ENCODE data around the gene HSD3B7. TPM values are rescaled to one million over a fixed set of nuclear protein-coding genes. Genes with fewer than 3 reads are reported as not detected.

Gene HSD3B7
- total and polyA plus RNA-seq, 12 donors = 3.3 to 13.3 (median 5.7) TPM

DNA sequence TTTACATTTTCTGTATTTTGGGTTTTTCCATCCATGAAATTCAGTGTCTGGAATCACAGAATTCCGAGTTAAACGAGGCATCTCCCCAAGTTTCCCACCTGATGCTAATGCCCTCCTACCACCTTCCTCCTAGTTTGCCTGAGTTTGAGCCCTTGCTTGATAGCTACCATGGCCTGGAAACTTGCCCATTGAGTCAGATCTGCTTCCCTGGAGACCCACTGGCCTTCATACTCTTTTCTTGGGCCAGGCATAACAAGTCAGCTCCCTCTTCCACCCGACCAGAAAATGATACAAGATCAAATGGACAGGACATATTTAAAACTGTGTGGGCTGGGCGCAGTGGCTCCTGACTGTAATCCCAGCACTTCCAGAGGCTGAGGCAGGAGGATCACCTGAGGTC, 17.2 kb upstream of the HSD3B7 start:
- TF ChIP-seq, protein P1, sequence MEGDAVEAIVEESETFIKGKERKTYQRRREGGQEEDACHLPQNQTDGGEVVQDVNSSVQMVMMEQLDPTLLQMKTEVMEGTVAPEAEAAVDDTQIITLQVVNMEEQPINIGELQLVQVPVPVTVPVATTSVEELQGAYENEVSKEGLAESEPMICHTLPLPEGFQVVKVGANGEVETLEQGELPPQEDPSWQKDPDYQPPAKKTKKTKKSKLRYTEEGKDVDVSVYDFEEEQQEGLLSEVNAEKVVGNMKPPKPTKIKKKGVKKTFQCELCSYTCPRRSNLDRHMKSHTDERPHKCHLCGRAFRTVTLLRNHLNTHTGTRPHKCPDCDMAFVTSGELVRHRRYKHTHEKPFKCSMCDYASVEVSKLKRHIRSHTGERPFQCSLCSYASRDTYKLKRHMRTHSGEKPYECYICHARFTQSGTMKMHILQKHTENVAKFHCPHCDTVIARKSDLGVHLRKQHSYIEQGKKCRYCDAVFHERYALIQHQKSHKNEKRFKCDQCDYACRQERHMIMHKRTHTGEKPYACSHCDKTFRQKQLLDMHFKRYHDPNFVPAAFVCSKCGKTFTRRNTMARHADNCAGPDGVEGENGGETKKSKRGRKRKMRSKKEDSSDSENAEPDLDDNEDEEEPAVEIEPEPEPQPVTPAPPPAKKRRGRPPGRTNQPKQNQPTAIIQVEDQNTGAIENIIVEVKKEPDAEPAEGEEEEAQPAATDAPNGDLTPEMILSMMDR (IDR thresholded peaks at IDR 0.05) = no peak
- Histone ChIP-seq H3K27me3 (no peaks in the 10 kb centered on the region), H3K4me3 (no peak overlapping the region), H3K4me1 (no peaks in the 10 kb centered on the region), H3K27ac (no peak overlapping the region), H3K36me3 (peaks cover under 1 to 100% (median 90%) of the 10 kb centered on the region in 9 donors), H3K9me3 (no peaks in the 10 kb centered on the region)
- WGBS, 2 donors = 83 to 89% methylated on average over 4 of the region's 4 CpGs
- no peak for DNase-seq
- no peak for ATAC-seq
- intact Hi-C loops (cut with DNase I) = no loop called here

DNA sequence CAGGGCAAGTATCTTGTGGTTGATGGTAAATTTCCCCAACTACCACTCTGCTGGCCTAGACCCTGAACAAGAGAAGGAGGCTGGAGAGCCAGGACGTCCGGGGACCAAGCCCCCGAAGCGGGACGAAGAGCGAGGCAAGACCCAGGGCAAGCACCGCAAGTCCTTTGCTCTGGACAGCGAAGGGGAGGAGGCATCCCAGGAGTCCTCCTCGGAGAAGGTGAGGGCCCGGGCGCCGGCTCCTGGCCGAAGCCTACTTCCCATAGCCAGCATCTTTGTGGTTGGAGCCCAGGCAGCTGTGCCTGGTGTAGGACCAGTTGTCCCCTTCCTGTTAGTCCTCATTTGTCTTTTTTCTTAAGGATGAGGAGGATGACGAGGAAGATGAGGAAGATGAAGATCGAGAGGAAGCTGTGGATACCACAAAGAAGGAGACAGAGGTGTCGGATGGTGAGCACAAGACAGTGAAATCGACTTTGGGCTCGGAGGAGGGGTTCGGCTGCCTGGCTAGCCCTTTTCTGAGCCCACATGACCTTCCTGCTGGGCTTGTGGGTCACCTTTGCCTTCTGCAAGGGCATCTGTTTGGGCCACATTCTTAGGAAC, 15.7 kb upstream of the HSD3B7 start:
- DNase-seq (no peak), ATAC-seq (no peak)
- 94 to 96% methylated on average over 19 of the region's 19 CpGs for WGBS, 2 donors
- Histone ChIP-seq H3K36me3 (peaks cover 0 to 100% (median 87%) of the 10 kb centered on the region in 9 donors), H3K4me1 (no peaks in the 10 kb centered on the region), H3K9me3 (no peaks in the 10 kb centered on the region), H3K27ac (no peak overlapping the region), H3K4me3 (no peak overlapping the region), H3K27me3 (no peaks in the 10 kb centered on the region)
- intact Hi-C loops (cut with DNase I) = no loop called here
- TF ChIP-seq, protein P1 (IDR thresholded peaks at IDR 0.05) = no peak

DNA sequence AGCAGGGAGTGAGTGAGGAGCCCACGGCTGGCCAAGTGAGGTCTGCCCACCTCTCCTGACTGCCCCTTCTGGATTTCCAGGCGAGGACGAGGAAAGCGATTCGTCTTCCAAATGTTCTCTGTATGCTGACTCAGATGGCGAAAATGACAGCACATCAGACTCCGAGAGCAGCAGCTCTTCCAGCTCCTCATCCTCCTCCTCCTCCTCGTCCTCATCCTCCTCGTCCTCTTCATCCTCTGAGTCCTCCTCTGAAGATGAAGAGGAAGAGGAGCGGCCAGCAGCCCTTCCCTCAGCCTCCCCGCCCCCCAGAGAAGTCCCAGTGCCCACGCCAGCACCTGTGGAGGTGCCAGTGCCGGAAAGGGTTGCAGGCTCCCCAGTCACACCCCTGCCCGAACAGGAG, 13.7 kb upstream of the HSD3B7 start:
- intact Hi-C loops (cut with DNase I) = no loop called here
- Histone ChIP-seq H3K4me3 (no peak overlapping the region), H3K9me3 (no peaks in the 10 kb centered on the region), H3K36me3 (peaks cover 0 to 100% (median 72%) of the 10 kb centered on the region in 9 donors), H3K4me1 (no peaks in the 10 kb centered on the region), H3K27ac (no peak overlapping the region), H3K27me3 (no peaks in the 10 kb centered on the region)
- DNase-seq (no peak), ATAC-seq (no peak)
- TF ChIP-seq, protein P1 (IDR thresholded peaks at IDR 0.05) = no peak
- WGBS, 2 donors = 92 to 94% methylated on average over 14 of the region's 14 CpGs

DNA sequence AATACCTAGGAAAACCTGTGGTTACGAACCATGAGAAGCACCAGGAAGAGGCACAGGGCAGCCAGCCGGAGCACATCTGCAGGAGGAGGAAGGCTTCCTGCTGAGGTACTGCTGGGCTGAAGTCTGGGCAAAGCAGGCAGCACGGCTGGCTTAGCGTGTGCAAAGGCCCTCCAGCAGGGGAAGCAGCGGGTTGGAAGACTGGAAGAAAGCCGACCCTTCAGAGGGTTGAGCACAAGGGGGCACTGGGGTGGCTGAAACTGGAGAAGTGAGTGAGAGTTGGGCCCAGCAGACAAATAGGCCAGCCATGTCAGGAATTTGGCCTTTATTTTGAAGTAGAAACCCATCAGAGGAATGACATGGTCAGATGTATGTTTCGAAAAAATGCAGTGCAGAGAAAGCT, 12.1 kb upstream of the HSD3B7 start:
- no peak overlapping the region for H3K27ac ChIP-seq
- no peaks in the 10 kb centered on the region for H3K9me3 ChIP-seq
- DNase-seq = no peak
- no peaks in the 10 kb centered on the region for H3K27me3 ChIP-seq
- intact Hi-C loops (cut with DNase I) = no loop called here
- H3K4me1 ChIP-seq = no peaks in the 10 kb centered on the region
- WGBS, 2 donors = 82 to 85% methylated on average over 7 of the region's 7 CpGs
- ATAC-seq = no peak
- TF ChIP-seq, protein P1 (IDR thresholded peaks at IDR 0.05) = no peak
- no peak overlapping the region for H3K4me3 ChIP-seq
- H3K36me3 ChIP-seq = peaks cover 6 to 100% (median 56%) of the 10 kb centered on the region in 9 donors

Data from heart right ventricle (tissue), 16 donors.